GM12875 (cell line): ENCODE results near the gene NEU3.

Source experiments
- H3K4me3 ChIP-seq: one replicate; pipeline ENCODE4 v1.5.1; 2011; ENCODE audit warnings: low read depth, low read length, control low read depth
- TF ChIP-seq, protein P1 (sequence below): IDR thresholded peaks from 2 replicates; pipeline ENCODE4 v1.5.1; 2011; ENCODE audit warnings: low read depth, mild to moderate bottlenecking, control low read depth, inconsistent platforms, low read length, moderate library complexity, borderline replicate concordance; ENCODE audit not compliant: insufficient read depth

Gene NEU3

DNA sequence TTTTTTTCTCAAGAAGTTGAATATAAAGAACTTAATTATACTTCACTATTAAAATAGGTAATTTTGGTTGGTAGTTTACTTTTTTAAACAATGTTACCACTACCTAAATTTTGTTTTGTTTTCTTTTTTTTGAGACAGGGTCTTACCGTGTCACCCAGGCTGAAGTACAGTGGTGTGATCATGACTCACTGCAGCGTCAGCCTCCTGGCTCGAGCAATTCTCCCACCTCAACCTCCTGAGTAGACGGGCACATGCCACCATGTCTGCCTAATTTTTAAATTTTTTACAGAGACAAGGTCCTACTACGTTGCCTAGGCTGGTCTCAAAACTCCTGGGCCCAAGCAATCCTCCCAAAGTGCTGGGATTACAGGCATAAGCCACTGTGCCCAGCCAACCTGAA, 22.1 kb upstream of the NEU3 start:
- no peak overlapping the region for H3K4me3 ChIP-seq
- TF ChIP-seq, protein P1, sequence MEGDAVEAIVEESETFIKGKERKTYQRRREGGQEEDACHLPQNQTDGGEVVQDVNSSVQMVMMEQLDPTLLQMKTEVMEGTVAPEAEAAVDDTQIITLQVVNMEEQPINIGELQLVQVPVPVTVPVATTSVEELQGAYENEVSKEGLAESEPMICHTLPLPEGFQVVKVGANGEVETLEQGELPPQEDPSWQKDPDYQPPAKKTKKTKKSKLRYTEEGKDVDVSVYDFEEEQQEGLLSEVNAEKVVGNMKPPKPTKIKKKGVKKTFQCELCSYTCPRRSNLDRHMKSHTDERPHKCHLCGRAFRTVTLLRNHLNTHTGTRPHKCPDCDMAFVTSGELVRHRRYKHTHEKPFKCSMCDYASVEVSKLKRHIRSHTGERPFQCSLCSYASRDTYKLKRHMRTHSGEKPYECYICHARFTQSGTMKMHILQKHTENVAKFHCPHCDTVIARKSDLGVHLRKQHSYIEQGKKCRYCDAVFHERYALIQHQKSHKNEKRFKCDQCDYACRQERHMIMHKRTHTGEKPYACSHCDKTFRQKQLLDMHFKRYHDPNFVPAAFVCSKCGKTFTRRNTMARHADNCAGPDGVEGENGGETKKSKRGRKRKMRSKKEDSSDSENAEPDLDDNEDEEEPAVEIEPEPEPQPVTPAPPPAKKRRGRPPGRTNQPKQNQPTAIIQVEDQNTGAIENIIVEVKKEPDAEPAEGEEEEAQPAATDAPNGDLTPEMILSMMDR, result no peak

DNA sequence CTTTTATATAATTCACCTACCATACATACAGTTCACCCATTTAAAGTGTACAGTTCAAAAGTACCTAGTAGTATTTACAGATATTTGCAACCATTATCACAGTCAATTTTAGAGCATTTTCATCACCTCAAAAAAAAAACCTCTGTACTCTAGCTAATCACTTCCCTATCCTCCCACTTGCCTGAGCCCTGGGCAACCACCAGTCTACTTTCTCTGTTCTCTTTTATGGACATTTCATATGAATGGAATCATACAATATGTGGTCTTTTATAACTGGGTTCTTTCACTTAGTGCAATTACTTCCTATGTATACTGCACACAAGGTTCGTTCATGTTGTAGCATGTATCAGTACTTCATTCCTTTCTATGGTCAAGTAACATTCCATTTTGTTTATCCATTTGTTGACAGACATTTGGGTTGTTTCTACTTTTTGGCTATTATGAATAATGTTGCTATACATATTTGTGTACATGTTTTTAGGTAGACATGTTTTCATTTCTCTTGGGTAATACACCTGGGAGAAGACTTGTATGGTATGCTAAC, 17.8 kb upstream of the NEU3 start:
- TF ChIP-seq, protein P1, result no peak

DNA sequence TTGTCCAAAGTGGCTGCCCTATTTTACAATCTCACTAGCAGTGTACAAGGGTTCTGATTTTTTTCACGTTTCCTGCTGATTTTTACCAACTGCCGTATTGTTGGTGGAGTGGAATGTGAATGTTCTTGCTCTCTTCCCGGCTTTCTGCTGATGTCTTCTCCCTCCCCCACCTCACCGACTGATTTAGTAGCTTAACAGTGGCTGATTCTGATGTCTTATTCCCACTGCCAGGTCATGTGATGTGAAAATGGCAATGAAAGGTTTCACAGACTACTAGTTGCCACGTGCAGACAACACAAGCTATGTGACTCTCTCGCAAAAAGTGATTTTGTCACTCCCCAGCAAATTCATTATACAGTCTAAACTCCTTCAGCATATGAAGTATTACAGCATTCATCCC, 17.3 kb upstream of the NEU3 start:
- no peak overlapping the region for H3K4me3 ChIP-seq
- TF ChIP-seq, protein P1, result no peak

More for the DNA sequence above, 17.8 kb upstream of the NEU3 start:
- H3K4me3 ChIP-seq, result no peak overlapping the region

DNA sequence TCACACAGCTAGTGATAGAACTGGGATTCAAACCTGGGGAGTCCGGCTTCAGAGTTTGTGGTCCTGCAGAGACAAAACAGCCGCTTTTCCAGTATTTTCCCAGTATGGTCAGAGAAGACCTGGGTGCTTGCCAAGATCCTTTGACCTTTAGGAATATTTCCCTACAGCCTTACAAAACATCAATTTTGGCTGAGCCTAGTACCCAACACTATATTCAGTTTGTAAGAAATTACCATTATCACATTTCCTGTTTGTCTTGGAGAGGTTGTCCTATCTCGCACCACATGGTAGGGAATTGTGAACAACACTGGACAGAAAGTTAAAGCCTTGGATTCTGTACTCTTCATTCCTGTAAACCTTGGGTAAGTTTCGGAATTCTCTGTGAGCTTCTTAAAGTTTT, 10.7 kb upstream of the NEU3 start:
- TF ChIP-seq, protein P1, result no peak
- no peak overlapping the region for H3K4me3 ChIP-seq

DNA sequence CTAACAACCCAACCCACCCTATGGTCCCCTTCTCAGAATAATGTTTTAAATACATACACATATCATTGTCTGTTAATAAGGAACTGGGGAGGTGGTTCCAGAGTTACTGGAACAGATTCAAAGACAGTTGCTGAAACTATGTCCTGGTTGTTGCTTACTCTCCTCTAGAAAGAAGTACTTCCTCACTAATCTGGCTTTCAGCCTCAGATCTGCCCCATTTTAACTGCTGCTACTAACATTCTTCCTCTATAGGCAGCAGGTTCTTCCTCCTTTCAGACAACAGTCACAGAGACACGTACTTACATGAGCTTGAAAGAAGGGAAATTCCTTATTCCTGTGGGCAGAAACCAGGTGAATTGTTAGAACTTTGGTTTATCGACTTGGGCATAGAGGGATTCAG, 8.1 kb upstream of the NEU3 start:
- H3K4me3 ChIP-seq, result no peak overlapping the region
- TF ChIP-seq, protein P1, result no peak

DNA sequence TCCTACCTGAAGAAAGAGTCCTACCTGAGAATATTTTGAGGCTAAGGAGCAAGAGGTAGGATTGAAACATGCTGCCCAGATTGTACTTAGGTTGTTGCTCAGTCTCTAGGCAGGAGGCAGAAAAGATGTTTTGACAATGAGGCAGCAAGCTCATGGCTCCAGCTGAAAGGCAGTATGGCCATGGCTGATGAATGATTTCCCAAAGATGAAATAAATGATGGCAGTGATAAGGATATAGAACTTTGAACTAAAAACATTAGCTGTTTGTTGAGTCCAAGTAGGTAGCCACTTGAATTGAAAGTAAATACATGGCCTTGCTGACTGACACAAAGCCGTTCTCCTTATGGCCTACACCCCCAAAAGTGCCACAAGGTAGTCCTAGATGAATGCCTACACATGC, 6.8 kb upstream of the NEU3 start:
- TF ChIP-seq, protein P1, result no peak
- H3K4me3 ChIP-seq, result no peak overlapping the region

DNA sequence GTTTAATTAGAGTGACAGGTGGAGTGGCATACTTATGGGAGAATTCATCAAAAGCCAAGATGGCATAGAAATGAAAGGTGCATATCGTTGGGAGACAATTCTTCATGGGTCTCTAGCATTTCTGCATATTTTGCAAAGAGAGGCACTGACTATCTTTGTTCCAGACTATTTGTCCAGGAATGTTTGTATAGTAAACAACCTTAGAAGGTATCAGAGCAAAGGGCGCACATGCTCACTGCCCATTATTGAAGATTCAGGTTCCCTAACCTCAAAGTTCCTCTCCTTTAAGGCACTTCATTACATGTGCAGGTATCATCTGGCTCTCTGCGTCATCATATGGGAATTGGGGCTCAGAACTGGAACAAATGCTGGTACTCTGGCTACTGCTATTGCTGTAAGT, 4.7 kb upstream of the NEU3 start:
- TF ChIP-seq, protein P1, result no peak

More for the DNA sequence above, 4.7 kb upstream of the NEU3 start:
- no peak overlapping the region for H3K4me3 ChIP-seq
